ENCODE measurements around the gene STAT5B.

STAT5B gene

DNA sequence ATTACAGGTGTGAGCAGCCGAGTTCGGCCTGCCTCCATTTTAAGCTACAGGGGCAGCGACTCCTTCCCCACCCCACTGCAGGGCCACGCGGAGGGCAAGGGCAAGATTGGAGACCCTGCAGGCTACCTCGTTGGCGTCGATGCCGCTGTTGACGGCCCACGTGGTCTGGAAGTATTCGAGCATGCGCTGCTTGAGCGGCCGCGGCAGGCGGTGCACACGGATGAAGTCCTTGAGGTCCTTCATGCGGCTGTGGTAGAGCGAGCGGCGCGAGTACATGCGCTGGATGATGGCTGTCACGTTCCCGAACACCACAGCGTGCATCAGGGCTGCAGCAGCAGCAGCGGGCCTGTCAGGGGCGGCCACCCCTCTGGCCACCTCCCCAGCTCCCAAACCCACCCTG, 106.8 kb downstream of the STAT5B start:
- no peak for DNase-seq

DNA sequence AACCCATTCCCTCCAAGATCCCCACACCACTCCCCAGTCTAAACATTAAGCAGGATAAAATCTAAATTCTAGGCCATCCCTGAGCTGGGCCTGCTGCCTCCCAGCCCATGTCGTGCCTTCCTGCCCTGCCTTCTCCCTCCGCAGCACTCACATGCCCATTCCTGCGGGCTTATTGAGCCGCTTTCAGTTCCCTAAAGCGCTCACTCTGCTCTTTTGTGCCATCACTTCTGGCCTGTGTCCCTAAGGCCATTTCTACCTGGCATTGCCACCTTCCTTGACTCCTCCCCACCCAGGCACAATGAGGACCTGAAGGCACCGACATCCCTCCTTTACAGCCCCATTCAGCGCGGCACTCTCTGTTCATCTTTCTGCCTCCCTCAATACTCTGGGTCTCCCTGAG, 108.4 kb downstream of the STAT5B start:
- DNase-seq, result peak; percentile 67

DNA sequence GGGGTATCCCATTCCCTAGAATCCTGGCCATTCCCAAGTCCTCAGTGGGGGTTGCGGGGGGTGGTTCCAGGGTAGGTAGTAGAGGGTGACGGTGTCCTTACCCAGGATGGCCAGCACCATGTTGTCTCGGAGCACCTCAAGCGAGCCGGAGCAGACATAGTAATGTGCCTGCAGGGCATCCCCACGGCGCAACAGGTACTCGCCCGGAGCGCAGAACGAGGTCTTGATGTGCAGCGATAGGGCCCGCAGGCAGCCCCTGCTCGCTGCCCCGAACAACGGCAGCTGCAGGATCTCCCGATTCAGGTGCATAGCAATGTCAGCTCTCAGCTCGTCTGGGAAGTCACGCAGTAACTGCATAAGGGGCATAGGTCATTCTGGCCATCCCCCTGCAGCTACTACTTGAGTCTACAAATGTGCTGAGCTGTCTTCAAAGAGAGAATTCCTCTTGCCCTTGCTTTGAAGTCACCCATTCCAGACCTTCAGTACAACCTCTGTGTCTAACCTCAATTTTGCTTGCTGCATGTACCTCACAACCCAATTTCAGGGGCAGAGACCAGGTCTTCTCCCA, 109.9 kb downstream of the STAT5B start:
- no peak for DNase-seq

DNA sequence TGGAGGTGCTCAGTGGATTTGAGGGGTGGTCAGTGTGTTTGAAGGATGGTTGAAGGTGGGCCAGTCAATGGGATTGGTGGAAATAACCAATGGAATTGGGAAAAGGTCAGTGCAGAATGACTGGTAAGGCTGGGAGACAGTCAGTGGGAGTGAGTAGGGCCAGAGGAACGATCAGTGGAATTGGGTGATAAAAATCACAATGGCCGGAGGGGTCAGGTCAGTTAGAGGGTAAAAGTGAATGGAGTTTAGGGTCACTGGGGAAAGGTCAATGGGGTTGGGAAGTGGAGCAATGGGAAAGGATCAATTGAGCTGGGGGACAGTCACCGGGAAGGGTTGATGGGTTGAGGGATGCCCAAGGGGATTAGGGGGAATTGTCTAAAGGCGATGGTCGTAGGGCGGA, 110.4 kb downstream of the STAT5B start:
- DNase-seq, result no peak

DNA sequence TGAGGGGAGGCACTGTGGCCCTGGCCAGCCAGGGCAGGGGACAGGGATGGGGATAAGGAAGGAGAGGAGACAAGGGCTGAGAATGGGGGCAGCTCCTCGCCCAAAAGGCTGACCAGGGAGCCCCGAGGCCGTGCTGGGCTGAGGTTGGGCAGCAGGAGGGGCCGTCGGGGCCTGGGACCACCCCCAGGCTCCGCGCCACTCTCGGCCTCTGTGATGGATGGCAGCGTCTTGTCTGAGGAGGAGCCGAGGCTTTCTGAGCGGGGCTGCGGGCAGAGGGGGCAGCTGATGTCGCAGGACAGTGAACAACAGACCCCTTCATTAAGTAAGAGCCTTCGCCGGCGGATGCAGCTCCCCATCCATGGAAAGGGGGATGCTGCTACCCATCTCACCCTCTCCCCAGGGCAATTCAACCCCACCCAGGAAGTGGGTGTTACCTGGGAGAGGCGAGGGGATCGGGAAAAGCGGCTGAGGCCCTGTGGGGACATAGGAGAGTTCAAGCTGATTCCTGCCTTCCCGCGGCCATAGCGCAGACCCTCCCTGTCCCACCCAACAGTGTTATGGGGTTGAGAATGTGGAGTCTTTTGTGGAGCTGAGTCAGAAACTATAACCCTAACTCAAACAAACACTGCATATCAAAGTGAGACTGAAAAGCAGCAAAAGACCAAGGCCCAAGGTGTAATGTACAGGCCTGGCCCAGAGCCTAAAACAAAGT, 112.3 kb downstream of the STAT5B start:
- no peak for DNase-seq

DNA sequence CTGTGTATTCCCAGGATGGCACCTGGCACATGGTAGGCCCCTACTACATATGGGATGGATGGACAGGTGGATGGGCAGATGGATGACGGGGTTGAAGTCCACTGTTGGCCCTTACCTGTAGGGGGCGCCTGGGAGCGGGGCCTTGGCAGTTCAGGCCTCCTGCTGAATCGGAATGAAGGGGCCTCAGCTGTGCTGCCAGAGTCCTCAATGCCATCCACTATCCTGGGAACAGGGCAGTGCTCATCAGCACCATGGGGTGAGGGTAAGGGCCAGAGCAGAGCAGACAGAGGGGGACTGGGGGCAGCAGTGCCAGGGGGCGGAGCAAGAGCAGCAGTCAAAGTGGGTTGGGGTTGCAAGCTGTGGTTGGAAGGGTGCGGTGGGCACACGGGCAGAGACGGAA, 113.1 kb downstream of the STAT5B start:
- no peak for DNase-seq

DNA sequence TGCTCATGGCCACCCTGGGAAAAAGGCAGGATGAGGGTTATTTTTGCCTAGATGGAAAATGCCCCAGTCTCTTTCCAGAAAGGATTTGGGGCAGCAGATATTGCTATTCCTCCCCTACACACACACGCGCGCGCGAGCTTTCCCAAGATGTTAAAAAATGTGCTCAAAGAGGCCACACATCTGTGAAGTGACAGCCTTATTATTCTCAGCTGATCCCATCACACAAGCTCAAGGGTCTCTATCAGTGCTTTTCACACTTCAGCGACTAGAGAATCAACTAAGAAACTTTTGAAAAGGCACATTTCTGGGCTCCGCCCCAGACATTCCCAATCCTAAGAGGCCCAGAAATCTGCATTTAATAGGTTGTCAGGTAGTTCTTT, 115.7 kb downstream of the STAT5B start:
- DNase-seq, result no peak

DNA sequence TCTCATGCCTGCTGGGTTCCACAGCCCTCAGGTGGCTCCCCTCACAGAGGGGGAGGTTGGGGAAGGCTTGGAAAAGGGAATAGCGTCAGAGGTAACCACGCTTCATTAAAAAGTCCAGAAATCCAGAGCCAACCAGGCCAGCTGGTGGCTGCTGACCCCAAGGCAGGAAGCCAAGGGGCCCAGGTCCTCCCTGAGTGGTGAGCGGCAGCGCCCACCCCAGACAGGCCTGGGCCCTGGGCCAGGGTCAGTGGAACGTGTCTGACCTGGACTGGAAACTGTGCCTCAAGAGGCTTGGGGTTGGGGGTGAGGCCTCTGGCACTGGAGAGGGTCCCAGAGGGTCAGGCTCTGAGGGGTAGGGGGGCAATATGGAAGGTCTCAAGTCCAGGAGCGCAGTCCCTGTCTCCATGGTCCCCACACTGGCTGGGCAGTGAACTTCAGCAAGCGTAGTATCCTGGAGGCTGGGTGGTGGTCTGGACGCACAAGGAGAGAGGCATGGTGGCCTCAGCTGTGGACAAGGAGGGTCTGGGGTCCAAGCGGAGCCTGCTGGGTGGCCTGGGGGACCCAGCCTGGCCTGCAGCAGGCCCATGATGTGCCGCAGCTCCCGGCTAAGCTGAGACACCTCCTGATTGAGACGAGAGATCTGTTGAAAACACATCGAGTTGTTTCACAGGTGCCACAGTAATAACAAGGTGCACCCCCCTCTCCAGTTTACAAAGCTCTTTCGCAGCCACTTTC, 116.2 kb downstream of the STAT5B start:
- DNase-seq, result no peak

DNA sequence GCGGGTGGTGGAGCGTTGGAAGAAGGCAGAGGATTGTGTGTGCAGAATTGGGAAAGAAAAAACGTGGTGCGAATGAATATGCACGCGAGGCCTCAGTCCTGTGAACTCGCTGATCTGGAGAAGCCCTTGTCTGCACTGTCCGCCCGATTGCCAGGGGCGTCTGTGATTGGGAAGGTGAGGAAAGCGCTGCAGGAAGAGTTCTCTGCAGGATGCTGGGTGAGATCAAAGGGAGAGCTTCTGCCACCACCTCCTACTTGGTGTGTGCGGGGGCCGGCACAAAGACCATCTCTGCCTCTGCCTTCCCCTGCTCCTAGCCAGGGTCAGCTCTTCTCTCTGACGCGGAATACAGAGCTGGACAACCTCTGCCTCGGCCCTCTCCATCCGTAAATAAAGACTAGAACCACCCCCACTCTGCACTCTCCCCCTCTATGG, 120.6 kb downstream of the STAT5B start:
- no peak for DNase-seq

DNA sequence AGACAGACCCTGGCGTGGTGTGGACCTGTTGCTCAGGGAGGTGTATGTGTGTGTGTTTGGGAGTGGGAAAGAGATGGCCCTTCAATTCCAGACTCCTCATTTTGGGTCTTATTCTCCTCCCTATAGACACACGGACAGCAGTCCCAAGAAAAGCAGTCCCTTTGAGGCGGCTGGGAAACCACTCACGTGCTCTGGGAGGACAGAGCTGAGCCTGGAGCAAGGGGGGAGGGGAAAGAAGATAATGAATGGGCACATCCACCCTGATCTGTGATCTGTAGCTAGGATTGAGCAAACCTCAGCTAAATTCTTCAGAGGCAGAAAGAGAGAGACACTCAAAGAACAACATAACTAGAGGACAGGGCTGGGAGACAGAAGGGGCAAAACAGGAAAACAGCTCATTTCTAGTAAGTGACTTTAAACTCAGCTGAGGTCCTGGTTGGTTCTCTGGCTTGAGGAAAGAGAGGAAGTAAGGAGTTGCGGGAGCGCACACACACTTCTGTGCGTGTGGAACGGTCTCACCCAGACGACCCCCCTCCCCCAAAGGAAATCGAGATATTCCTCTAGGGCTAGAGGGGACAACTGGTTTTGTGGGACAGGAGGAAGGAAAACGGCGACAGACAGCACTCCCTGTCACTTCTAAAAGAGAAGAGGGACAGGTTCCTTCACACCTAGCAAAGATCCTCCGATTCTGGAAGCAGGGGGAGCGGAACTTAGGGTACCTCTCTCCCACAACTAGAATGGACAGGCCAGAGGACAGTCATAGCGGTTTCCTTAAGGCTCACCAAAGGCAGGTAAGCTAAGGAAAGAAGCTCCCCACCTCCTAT, 122.1 kb downstream of the STAT5B start:
- peak; percentile 66 for DNase-seq

Data from suppressor macrophage treated with lipopolysaccharide for 4 hours (primary cell).